HEK293T (cell line): ENCODE data around the gene PDE8A.

Source experiments
- CTCF ChIA-PET: fragments of 350-600 bp; formaldehyde crosslinking; extraction: SDS; loops from one replicate; lab custom pipeline; 2021; ENCODE audit warnings: antibody characterized with exemption, inconsistent platforms; lab: Yijun Ruan, JAX
- POLR2A ChIA-PET: fragments of 350-600 bp; formaldehyde crosslinking; extraction: SDS; loops from one replicate; lab custom pipeline; 2020; ENCODE audit warnings: antibody characterized with exemption, inconsistent platforms; lab: Yijun Ruan, JAX
- DNase-seq: peaks from one replicate; pipeline ENCODE4 v3.0.0; 2012; ENCODE audit warnings: mixed read lengths; ENCODE audit errors: extremely low spot score
- ARNT ChIP-seq: fragments of 450-650 bp; IDR thresholded peaks from 2 replicates; pipeline ENCODE4 v1.6.1; 2017; ENCODE audit warnings: mild to moderate bottlenecking
- BHLHE40 ChIP-seq: fragments of 450-650 bp; IDR thresholded peaks from 2 replicates; pipeline ENCODE4 v1.6.1; 2016; ENCODE audit warnings: mild to moderate bottlenecking, moderate library complexity, borderline replicate concordance
- CTBP1 ChIP-seq: fragments of 450-650 bp; IDR thresholded peaks from 2 replicates; pipeline ENCODE4 v1.6.1; 2016; ENCODE audit warnings: borderline replicate concordance
- ELF4 ChIP-seq: fragments of 450-650 bp; IDR thresholded peaks from 2 replicates; pipeline ENCODE4 v1.6.1; 2017; ENCODE audit warnings: antibody characterized with exemption
- FOXA1 ChIP-seq: fragments of 450-650 bp; IDR thresholded peaks from 2 replicates; pipeline ENCODE4 v1.6.1; 2016; ENCODE audit warnings: mild to moderate bottlenecking
- FOXK2 ChIP-seq: fragments of 450-650 bp; IDR thresholded peaks from 2 replicates; pipeline ENCODE4 v1.6.1; 2016; ENCODE audit warnings: mild to moderate bottlenecking
- FOXM1 ChIP-seq: fragments of 450-650 bp; IDR thresholded peaks from 2 replicates; pipeline ENCODE4 v1.6.1; 2017; ENCODE audit warnings: mild to moderate bottlenecking, borderline replicate concordance
- HDGF ChIP-seq: fragments of 450-650 bp; IDR thresholded peaks from 2 replicates; pipeline ENCODE4 v1.6.1; 2017; ENCODE audit warnings: antibody characterized with exemption, borderline replicate concordance
- L3MBTL2 ChIP-seq: fragments of 450-650 bp; conservative IDR thresholded peaks from 2 replicates; pipeline ENCODE4 v1.6.1; 2016; ENCODE audit warnings: mild to moderate bottlenecking
- LEF1 ChIP-seq: fragments of 450-650 bp; IDR thresholded peaks from 2 replicates; pipeline ENCODE4 v1.6.1; 2017; ENCODE audit warnings: mild to moderate bottlenecking, borderline replicate concordance
- NFRKB ChIP-seq: fragments of 450-650 bp; IDR thresholded peaks from 2 replicates; pipeline ENCODE4 v1.6.1; 2016; ENCODE audit warnings: mild to moderate bottlenecking, moderate library complexity
- SP1 ChIP-seq: fragments of 450-650 bp; IDR thresholded peaks from 2 replicates; pipeline ENCODE4 v1.6.1; 2017
- SUZ12 ChIP-seq: fragments of 450-650 bp; IDR thresholded peaks from 2 replicates; pipeline ENCODE4 v1.6.1; 2016; ENCODE audit warnings: mild to moderate bottlenecking
- TARDBP ChIP-seq: fragments of 450-650 bp; IDR thresholded peaks from 2 replicates; pipeline ENCODE4 v1.6.1; 2016
- ZNF384 ChIP-seq: fragments of 450-650 bp; IDR thresholded peaks from 2 replicates; pipeline ENCODE4 v1.6.1; 2016
- TF ChIP-seq, protein P1 (sequence below): fragments of 450-650 bp; IDR thresholded peaks from 2 replicates; pipeline ENCODE4 v1.6.1; 2016

The PDE8A gene

DNA sequence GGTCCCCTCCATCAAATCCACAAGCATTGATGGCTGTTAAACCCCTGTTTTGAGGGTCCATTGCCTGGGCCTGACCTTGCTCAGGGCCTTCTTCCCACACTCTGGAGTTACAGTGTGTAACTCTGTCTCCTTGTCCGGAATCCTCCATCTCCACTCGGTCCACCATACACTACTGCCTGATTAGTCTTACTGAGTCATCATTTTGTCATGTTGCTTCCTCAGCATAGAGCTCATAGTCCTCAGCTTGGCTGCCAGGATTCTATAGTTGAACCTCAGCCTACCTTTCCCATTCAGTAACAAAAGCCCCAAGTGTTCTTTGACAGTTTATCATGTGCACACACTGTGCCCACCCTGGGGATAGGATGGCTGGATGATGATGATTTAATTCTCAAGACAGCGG, 113.0 kb downstream of the PDE8A start:
- ChIA-PET CTCF (interaction anchor here (0.7 kb wide), 1 partner anchor 24 kb away, joined by 3 read pairs; no protein-coding TSS in a partner anchor), POLR2A (no interaction called here)
- TF ChIP-seq TARDBP (no peak), NFRKB (no peak), FOXA1 (no peak), SUZ12 (no peak), FOXM1 (no peak), ZNF384 (no peak), ELF4 (no peak), ARNT (no peak), FOXK2 (no peak), BHLHE40 (no peak), LEF1 (no peak), SP1 (no peak), HDGF (no peak), CTBP1 (no peak), L3MBTL2 (no peak)
- DNase-seq: no peak

DNA sequence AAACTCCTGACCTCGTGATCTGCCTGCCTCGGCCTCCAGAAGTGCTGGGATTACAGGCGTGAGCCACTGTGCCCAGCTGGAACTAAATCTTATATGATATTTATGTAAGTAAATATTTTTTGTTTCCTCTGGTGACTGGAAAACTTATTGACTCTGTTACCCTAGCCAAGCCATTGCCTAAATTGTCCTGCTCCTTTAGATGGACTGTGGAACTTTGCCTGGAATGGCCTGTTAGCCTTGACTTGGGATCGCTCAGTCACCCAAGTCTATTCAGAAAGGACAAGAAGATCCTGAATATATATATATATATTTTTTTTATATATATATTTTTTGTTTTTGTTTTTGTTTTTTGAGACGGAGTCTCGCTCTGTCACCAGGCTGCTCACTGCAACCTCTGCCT, 113.9 kb downstream of the PDE8A start:
- ChIA-PET POLR2A (no interaction called here), CTCF (no interaction called here)
- TF ChIP-seq TARDBP (no peak), FOXM1 (no peak), HDGF (no peak), NFRKB (no peak), ARNT (no peak), LEF1 (no peak), FOXK2 (no peak)
- DNase-seq: no peak

- ChIA-PET POLR2A (no interaction called here), CTCF (interaction anchor here (1.2 kb wide), 1 partner anchor 11 kb away, joined by 3 read pairs; no protein-coding TSS in a partner anchor)
- TF ChIP-seq SUZ12 (no peak), NFRKB (no peak), ZNF384 (no peak)
- no peak for DNase-seq
Measured at GRCh38 chr15:85097250-85097649, 115.6 kb downstream of the PDE8A start.

DNA sequence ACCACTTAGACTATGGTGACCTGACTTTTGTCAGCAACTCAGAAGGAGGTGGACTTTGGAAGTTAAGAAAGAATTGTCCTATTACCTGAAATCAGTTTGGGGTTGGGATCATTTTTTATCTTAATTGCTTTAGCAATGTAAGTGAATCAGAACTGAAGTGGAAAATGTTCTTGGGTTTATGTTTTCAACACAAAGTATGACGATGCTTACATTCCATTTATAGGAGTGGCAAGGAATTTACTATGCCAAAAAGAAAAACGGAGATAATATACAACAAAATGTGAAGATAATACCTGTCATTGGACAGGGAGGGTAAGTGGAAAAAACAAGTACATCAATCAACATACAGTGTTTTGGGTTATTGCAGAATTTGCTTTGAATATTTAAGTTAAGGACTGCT, 116.1 kb downstream of the PDE8A start:
- no peak for DNase-seq
- ChIA-PET CTCF (no interaction called here), POLR2A (no interaction called here)
- TF ChIP-seq LEF1 (no peak), CTBP1 (no peak), SUZ12 (no peak), NFRKB (no peak), FOXA1 (no peak), ELF4 (no peak), ZNF384 (no peak), L3MBTL2 (no peak), ARNT (no peak), FOXM1 (no peak), SP1 (no peak), BHLHE40 (no peak), FOXK2 (no peak), TARDBP (no peak), HDGF (no peak)
- TF ChIP-seq, protein P1, sequence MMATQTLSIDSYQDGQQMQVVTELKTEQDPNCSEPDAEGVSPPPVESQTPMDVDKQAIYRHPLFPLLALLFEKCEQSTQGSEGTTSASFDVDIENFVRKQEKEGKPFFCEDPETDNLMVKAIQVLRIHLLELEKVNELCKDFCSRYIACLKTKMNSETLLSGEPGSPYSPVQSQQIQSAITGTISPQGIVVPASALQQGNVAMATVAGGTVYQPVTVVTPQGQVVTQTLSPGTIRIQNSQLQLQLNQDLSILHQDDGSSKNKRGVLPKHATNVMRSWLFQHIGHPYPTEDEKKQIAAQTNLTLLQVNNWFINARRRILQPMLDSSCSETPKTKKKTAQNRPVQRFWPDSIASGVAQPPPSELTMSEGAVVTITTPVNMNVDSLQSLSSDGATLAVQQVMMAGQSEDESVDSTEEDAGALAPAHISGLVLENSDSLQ: no peak

- TF ChIP-seq, protein P1: no peak
- TF ChIP-seq SUZ12 (no peak), LEF1 (no peak), ELF4 (no peak), TARDBP (no peak), L3MBTL2 (no peak), HDGF (no peak)
- ChIA-PET POLR2A (no interaction called here), CTCF (no interaction called here)
- DNase-seq: no peak
Measured at GRCh38 chr15:85099195-85099803, 117.6 kb downstream of the PDE8A start.

DNA sequence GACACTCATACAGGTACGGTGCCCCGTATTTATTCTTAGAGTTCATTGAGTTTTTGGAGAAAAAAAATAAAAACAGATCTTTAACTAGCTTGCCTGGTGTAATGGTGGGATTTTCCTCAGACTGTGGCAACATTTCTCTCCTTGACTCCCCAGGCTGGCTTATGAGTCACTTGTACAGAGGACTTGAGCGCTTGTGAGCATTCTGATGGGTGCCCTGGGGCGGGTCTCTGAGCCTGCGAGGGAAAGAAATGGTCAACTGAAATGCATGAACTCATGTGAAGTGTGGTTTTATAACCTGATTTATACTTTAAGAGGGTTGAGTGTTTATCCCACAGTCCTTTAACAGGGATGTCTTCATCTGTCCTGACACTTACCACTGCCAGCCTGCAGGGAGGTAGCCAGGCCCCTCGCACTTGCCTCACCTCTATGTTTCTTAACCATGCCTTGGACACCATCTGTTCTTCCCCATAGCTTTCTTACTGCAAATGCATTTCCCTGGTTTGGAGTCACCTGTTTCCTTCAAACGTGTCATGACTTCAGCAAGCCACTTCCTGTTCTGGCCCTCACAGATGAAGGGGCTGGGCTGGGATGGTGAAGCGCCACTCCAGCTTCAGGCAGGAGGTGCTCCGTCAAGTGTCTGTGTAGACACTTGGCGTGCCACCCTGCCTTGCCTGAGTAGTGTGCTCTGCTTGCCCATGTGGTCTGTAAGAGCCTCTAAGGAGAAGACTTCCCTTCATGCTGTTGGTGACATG, 118.7 kb downstream of the PDE8A start:
- ChIA-PET POLR2A (no interaction called here), CTCF (no interaction called here)
- no peak for DNase-seq
- TF ChIP-seq SP1: no peak
- no peak for TF ChIP-seq SUZ12
- TF ChIP-seq FOXM1: no peak
- TF ChIP-seq TARDBP: no peak

GRCh38 chr15:85104584-85104983, 122.9 kb downstream of the PDE8A start:
- CTCF ChIA-PET: no interaction called here
- POLR2A ChIA-PET: no interaction called here
- no peak for DNase-seq
- TF ChIP-seq, protein P1: no peak
- TF ChIP-seq BHLHE40 (no peak), FOXA1 (no peak), HDGF (no peak), L3MBTL2 (no peak), LEF1 (no peak), FOXM1 (no peak), CTBP1 (no peak), TARDBP (no peak), SP1 (no peak), FOXK2 (no peak), ELF4 (no peak), ARNT (no peak), SUZ12 (no peak), NFRKB (no peak), ZNF384 (no peak)
